ENCODE measurements around the gene SNN.

SNN gene

GRCh38 chr16:11705311-11706025 is 37.2 kb downstream of the SNN start:
- TF ChIP-seq CTCF (IDR thresholded peaks at IDR 0.05; ENCODE audit: low read depth, low read length): no peak
- Histone ChIP-seq H3K27me3 (ENCODE audit: insufficient read depth, low read depth, severe bottlenecking) (no peaks in the 10 kb centered on the region), H3K9me3 (ENCODE audit: severe bottlenecking) (no peaks in the 10 kb centered on the region), H3K36me3 (peaks cover 41% of the 10 kb centered on the region), H3K4me3 (ENCODE audit: low read depth, low read length) (no peak overlapping the region), H3K27ac (no peak overlapping the region)
- DNase-seq: no peak

- DNase-seq: no peak
- Histone ChIP-seq H3K36me3 (peaks cover 49% of the 10 kb centered on the region), H3K4me3 (ENCODE audit: low read depth, low read length) (no peak overlapping the region), H3K27ac (no peak overlapping the region), H3K9me3 (ENCODE audit: severe bottlenecking) (no peaks in the 10 kb centered on the region), H3K27me3 (ENCODE audit: insufficient read depth, low read depth, severe bottlenecking) (no peaks in the 10 kb centered on the region)
- no peak for TF ChIP-seq CTCF (IDR thresholded peaks at IDR 0.05; ENCODE audit: low read depth, low read length)
These were observed 38.0 kb downstream of the SNN start for GRCh38 chr16:11706180-11706742.

DNA sequence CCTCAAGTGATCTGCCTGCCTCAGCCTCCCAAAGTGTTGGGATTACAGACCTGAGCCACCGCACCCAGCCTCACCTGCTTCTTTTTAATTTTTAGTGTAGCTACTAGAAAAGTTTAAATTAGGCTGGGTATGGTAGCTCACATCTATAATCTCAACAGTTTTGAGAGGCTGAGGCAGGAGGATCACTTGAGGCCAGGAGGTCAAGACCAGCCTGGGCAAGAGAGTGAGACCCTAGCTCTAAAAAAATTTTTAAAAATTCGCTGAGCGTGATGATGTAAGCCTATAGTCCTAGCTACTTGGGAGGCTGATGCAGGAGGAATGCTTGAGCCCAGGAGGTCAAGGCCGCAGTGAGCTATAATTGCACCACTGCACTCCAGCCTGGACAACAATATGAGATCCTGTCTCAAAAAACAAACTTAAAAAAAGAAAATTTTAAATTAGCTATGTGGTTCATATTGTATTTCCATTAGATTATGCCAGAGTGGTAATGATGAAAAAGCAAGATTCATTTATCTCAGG is 39.5 kb downstream of the SNN start:
- H3K9me3 ChIP-seq (ENCODE audit: severe bottlenecking): no peaks in the 10 kb centered on the region
- no peak for DNase-seq
- peaks cover 61% of the 10 kb centered on the region for H3K36me3 ChIP-seq
- H3K27ac ChIP-seq: no peak overlapping the region
- no peaks in the 10 kb centered on the region for H3K27me3 ChIP-seq (ENCODE audit: insufficient read depth, low read depth, severe bottlenecking)
- no peak for TF ChIP-seq CTCF (IDR thresholded peaks at IDR 0.05; ENCODE audit: low read depth, low read length)
- no peak overlapping the region for H3K4me3 ChIP-seq (ENCODE audit: low read depth, low read length)

DNA sequence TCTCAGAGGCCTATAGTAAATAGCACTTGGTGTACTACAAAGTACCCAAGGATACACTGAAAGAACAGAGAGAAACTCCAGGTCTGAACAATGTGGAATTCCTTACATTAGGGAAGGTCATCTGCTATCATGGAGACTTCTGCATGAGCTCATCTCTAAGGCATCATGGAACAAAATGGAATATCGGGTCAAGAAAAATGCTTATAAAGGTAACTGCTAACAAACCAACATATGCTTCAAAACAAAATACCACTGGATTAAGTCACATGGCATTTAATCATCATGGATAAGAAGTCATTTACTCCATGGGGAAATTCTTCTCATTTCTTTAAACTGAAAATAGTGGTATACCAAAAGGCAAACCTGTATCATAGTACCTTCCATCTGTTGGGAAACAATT is 40.2 kb downstream of the SNN start:
- no peak for TF ChIP-seq CTCF (IDR thresholded peaks at IDR 0.05; ENCODE audit: low read depth, low read length)
- H3K36me3 ChIP-seq: peaks cover 56% of the 10 kb centered on the region

DNA sequence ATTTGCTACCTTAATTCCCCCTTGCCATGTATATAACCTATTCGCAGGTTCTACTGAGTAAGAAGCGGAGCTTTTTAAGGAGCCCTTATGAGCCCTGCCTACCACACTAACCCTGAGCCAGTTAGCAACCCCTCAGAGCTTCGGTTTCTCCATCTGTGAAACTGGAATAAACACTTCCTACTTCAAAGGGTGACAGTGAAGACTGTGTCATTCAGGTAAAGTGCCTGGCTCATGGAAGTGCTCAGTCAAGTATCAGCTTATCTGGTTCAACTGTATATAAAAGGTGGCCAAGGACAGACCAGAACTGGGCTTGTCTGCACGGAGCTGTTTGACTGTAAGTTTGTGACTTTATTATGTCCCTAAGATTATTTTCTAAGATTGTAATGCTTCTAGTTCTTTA is 43.4 kb downstream of the SNN start:
- Histone ChIP-seq H3K36me3 (peaks cover 59% of the 10 kb centered on the region), H3K4me3 (ENCODE audit: low read depth, low read length) (no peak overlapping the region), H3K9me3 (ENCODE audit: severe bottlenecking) (no peaks in the 10 kb centered on the region), H3K27me3 (ENCODE audit: insufficient read depth, low read depth, severe bottlenecking) (no peaks in the 10 kb centered on the region), H3K27ac (no peak overlapping the region)
- no peak for DNase-seq
- TF ChIP-seq CTCF (IDR thresholded peaks at IDR 0.05; ENCODE audit: low read depth, low read length): no peak

More for the DNA sequence above, 40.2 kb downstream of the SNN start:
- H3K27ac ChIP-seq: no peak overlapping the region
- no peak for DNase-seq
- no peak overlapping the region for H3K4me3 ChIP-seq (ENCODE audit: low read depth, low read length)
- H3K27me3 ChIP-seq (ENCODE audit: insufficient read depth, low read depth, severe bottlenecking): no peaks in the 10 kb centered on the region
- H3K9me3 ChIP-seq (ENCODE audit: severe bottlenecking): no peaks in the 10 kb centered on the region
